GM12873 (cell line): ENCODE data around the gene PRKAG3.

Source experiments
- CTCF ChIP-seq: IDR thresholded peaks from 2 replicates; pipeline ENCODE4 v1.5.1; 2012; ENCODE audit warnings: low read depth, mild to moderate bottlenecking, moderate library complexity, low read length, control low read depth; ENCODE audit not compliant: insufficient read depth; ENCODE audit errors: missing control alignments

Gene PRKAG3

GRCh38 chr2:218776488-218776887 lies 55.1 kb downstream of the PRKAG3 start:
- TF ChIP-seq CTCF = no peak

- TF ChIP-seq CTCF = no peak
Observed at GRCh38 chr2:218773881-218774280, 57.7 kb downstream of the PRKAG3 start.
